Measurements from ENCODE around the gene C15orf62. TPM values are rescaled to one million over a fixed set of nuclear protein-coding genes. Genes with fewer than 3 reads are reported as not detected.

C15orf62 gene
- total RNA-seq, 1 donor from 2014 or later: not detected

GRCh38 chr15:40775740-40776536 is 6.2 kb downstream of the C15orf62 start:
- H3K9ac ChIP-seq (ENCODE audit: low read depth in 1 of 3, low read length in 3 of 3): no peak overlapping the region
- H3K36me3 ChIP-seq (ENCODE audit: control insufficient read depth in 3 of 3, insufficient read depth in 3 of 3, low read length in 3 of 3): peaks cover 67 to 70% (median 68%) of the 10 kb centered on the region in 3 donors

GRCh38 chr15:40776537-40777141 is 6.9 kb downstream of the C15orf62 start:
- peaks cover 4 to 10% (median 9%) of the 10 kb centered on the region in 3 donors for H3K4me1 ChIP-seq (ENCODE audit: control insufficient read depth in 3 of 3, insufficient read depth in 3 of 3, low read length in 3 of 3)
- H3K36me3 ChIP-seq (ENCODE audit: control insufficient read depth in 3 of 3, insufficient read depth in 3 of 3, low read length in 3 of 3): peaks cover 63 to 66% (median 64%) of the 10 kb centered on the region in 3 donors
- H3K4me3 ChIP-seq (ENCODE audit: low read length in 3 of 3): no peak overlapping the region
- H3K9ac ChIP-seq (ENCODE audit: low read depth in 1 of 3, low read length in 3 of 3): no peak overlapping the region
- no peaks in the 10 kb centered on the region for H3K9me3 ChIP-seq (ENCODE audit: control insufficient read depth in 3 of 3, low read length in 3 of 3)
- H3K27me3 ChIP-seq (ENCODE audit: control insufficient read depth in 3 of 3, insufficient read depth in 3 of 3, low read length in 3 of 3): no peaks in the 10 kb centered on the region
- peak overlapping the region; percentile 21 for H3K27ac ChIP-seq (ENCODE audit: low read depth, low read length)

More at GRCh38 chr15:40775740-40776536, 6.2 kb downstream of the C15orf62 start:
- H3K27ac ChIP-seq (ENCODE audit: low read depth, low read length): no peak overlapping the region
- no peaks in the 10 kb centered on the region for H3K27me3 ChIP-seq (ENCODE audit: control insufficient read depth in 3 of 3, insufficient read depth in 3 of 3, low read length in 3 of 3)
- no peak overlapping the region for H3K4me3 ChIP-seq (ENCODE audit: low read length in 3 of 3)
- no peaks in the 10 kb centered on the region for H3K9me3 ChIP-seq (ENCODE audit: control insufficient read depth in 3 of 3, low read length in 3 of 3)
- H3K4me1 ChIP-seq (ENCODE audit: control insufficient read depth in 3 of 3, insufficient read depth in 3 of 3, low read length in 3 of 3): peaks cover 4 to 10% (median 9%) of the 10 kb centered on the region in 3 donors

GRCh38 chr15:40782609-40783227 is 12.9 kb downstream of the C15orf62 start:
- no peak overlapping the region for H3K27ac ChIP-seq (ENCODE audit: low read depth, low read length)
- H3K4me1 ChIP-seq (ENCODE audit: control insufficient read depth in 3 of 3, insufficient read depth in 3 of 3, low read length in 3 of 3): peaks cover 0 to 10% (median under 1%) of the 10 kb centered on the region in 3 donors
- peaks cover 15 to 19% (median 17%) of the 10 kb centered on the region in 3 donors for H3K36me3 ChIP-seq (ENCODE audit: control insufficient read depth in 3 of 3, insufficient read depth in 3 of 3, low read length in 3 of 3)
- no peaks in the 10 kb centered on the region for H3K27me3 ChIP-seq (ENCODE audit: control insufficient read depth in 3 of 3, insufficient read depth in 3 of 3, low read length in 3 of 3)
- H3K9me3 ChIP-seq (ENCODE audit: control insufficient read depth in 3 of 3, low read length in 3 of 3): no peaks in the 10 kb centered on the region
- no peak overlapping the region for H3K4me3 ChIP-seq (ENCODE audit: low read length in 3 of 3)
- no peak overlapping the region for H3K9ac ChIP-seq (ENCODE audit: low read depth in 1 of 3, low read length in 3 of 3)

- Histone ChIP-seq H3K27me3 (ENCODE audit: control insufficient read depth in 3 of 3, insufficient read depth in 3 of 3, low read length in 3 of 3) (no peaks in the 10 kb centered on the region), H3K27ac (ENCODE audit: low read depth, low read length) (no peak overlapping the region), H3K9ac (ENCODE audit: low read depth in 1 of 3, low read length in 3 of 3) (no peak overlapping the region), H3K4me3 (ENCODE audit: low read length in 3 of 3) (no peak overlapping the region), H3K9me3 (ENCODE audit: control insufficient read depth in 3 of 3, low read length in 3 of 3) (no peaks in the 10 kb centered on the region), H3K4me1 (ENCODE audit: control insufficient read depth in 3 of 3, insufficient read depth in 3 of 3, low read length in 3 of 3) (peaks cover 4 to 11% (median 10%) of the 10 kb centered on the region in 3 donors), H3K36me3 (ENCODE audit: control insufficient read depth in 3 of 3, insufficient read depth in 3 of 3, low read length in 3 of 3) (peaks cover 0 to under 1% (median 0%) of the 10 kb centered on the region in 3 donors)
Observed at GRCh38 chr15:40785164-40785563, 15.4 kb downstream of the C15orf62 start.

- H3K36me3 ChIP-seq (ENCODE audit: control insufficient read depth in 3 of 3, insufficient read depth in 3 of 3, low read length in 3 of 3): no peaks in the 10 kb centered on the region
- H3K27me3 ChIP-seq (ENCODE audit: control insufficient read depth in 3 of 3, insufficient read depth in 3 of 3, low read length in 3 of 3): no peaks in the 10 kb centered on the region
- no peak overlapping the region for H3K4me3 ChIP-seq (ENCODE audit: low read length in 3 of 3)
- peak overlapping the region in 1 of 3 donors; percentile 6 for H3K9ac ChIP-seq (ENCODE audit: low read depth in 1 of 3, low read length in 3 of 3)
- no peaks in the 10 kb centered on the region for H3K9me3 ChIP-seq (ENCODE audit: control insufficient read depth in 3 of 3, low read length in 3 of 3)
- peaks cover 4 to 11% (median 10%) of the 10 kb centered on the region in 3 donors for H3K4me1 ChIP-seq (ENCODE audit: control insufficient read depth in 3 of 3, insufficient read depth in 3 of 3, low read length in 3 of 3)
- H3K27ac ChIP-seq (ENCODE audit: low read depth, low read length): no peak overlapping the region
Observed at GRCh38 chr15:40785814-40786213, 16.0 kb downstream of the C15orf62 start.

- Histone ChIP-seq H3K36me3 (ENCODE audit: control insufficient read depth in 3 of 3, insufficient read depth in 3 of 3, low read length in 3 of 3) (peaks cover 0 to 4% (median 3%) of the 10 kb centered on the region in 3 donors), H3K9ac (ENCODE audit: low read depth in 1 of 3, low read length in 3 of 3) (no peak overlapping the region), H3K27ac (ENCODE audit: low read depth, low read length) (no peak overlapping the region), H3K4me3 (ENCODE audit: low read length in 3 of 3) (no peak overlapping the region), H3K4me1 (ENCODE audit: control insufficient read depth in 3 of 3, insufficient read depth in 3 of 3, low read length in 3 of 3) (peaks cover 4 to 11% (median 10%) of the 10 kb centered on the region in 3 donors), H3K27me3 (ENCODE audit: control insufficient read depth in 3 of 3, insufficient read depth in 3 of 3, low read length in 3 of 3) (no peaks in the 10 kb centered on the region), H3K9me3 (ENCODE audit: control insufficient read depth in 3 of 3, low read length in 3 of 3) (no peaks in the 10 kb centered on the region)
Observed at GRCh38 chr15:40787344-40787841, 17.6 kb downstream of the C15orf62 start.

GRCh38 chr15:40787991-40788390 is 18.2 kb downstream of the C15orf62 start:
- no peak overlapping the region for H3K4me3 ChIP-seq (ENCODE audit: low read length in 3 of 3)
- peaks cover 4 to 11% (median 10%) of the 10 kb centered on the region in 3 donors for H3K4me1 ChIP-seq (ENCODE audit: control insufficient read depth in 3 of 3, insufficient read depth in 3 of 3, low read length in 3 of 3)
- no peak overlapping the region for H3K27ac ChIP-seq (ENCODE audit: low read depth, low read length)
- no peak overlapping the region for H3K9ac ChIP-seq (ENCODE audit: low read depth in 1 of 3, low read length in 3 of 3)
- H3K27me3 ChIP-seq (ENCODE audit: control insufficient read depth in 3 of 3, insufficient read depth in 3 of 3, low read length in 3 of 3): no peaks in the 10 kb centered on the region
- peaks cover 0 to 6% (median 3%) of the 10 kb centered on the region in 3 donors for H3K36me3 ChIP-seq (ENCODE audit: control insufficient read depth in 3 of 3, insufficient read depth in 3 of 3, low read length in 3 of 3)
- H3K9me3 ChIP-seq (ENCODE audit: control insufficient read depth in 3 of 3, low read length in 3 of 3): no peaks in the 10 kb centered on the region

GRCh38 chr15:40789119-40789518 is 19.3 kb downstream of the C15orf62 start:
- Histone ChIP-seq H3K27ac (ENCODE audit: low read depth, low read length) (no peak overlapping the region), H3K9ac (ENCODE audit: low read depth in 1 of 3, low read length in 3 of 3) (peak overlapping the region in 1 of 3 donors; percentile 25)

GRCh38 chr15:40789999-40790398 is 20.2 kb downstream of the C15orf62 start:
- Histone ChIP-seq H3K4me3 (ENCODE audit: low read length in 3 of 3) (no peak overlapping the region), H3K9ac (ENCODE audit: low read depth in 1 of 3, low read length in 3 of 3) (no peak overlapping the region), H3K9me3 (ENCODE audit: control insufficient read depth in 3 of 3, low read length in 3 of 3) (no peaks in the 10 kb centered on the region), H3K27ac (ENCODE audit: low read depth, low read length) (no peak overlapping the region), H3K27me3 (ENCODE audit: control insufficient read depth in 3 of 3, insufficient read depth in 3 of 3, low read length in 3 of 3) (no peaks in the 10 kb centered on the region), H3K4me1 (ENCODE audit: control insufficient read depth in 3 of 3, insufficient read depth in 3 of 3, low read length in 3 of 3) (peaks cover 6 to 16% (median 10%) of the 10 kb centered on the region in 3 donors), H3K36me3 (ENCODE audit: control insufficient read depth in 3 of 3, insufficient read depth in 3 of 3, low read length in 3 of 3) (peaks cover 0 to 6% (median 3%) of the 10 kb centered on the region in 3 donors)

More at GRCh38 chr15:40789119-40789518, 19.3 kb downstream of the C15orf62 start:
- Histone ChIP-seq H3K27me3 (ENCODE audit: control insufficient read depth in 3 of 3, insufficient read depth in 3 of 3, low read length in 3 of 3) (no peaks in the 10 kb centered on the region), H3K9me3 (ENCODE audit: control insufficient read depth in 3 of 3, low read length in 3 of 3) (no peaks in the 10 kb centered on the region), H3K36me3 (ENCODE audit: control insufficient read depth in 3 of 3, insufficient read depth in 3 of 3, low read length in 3 of 3) (peaks cover 0 to 6% (median 3%) of the 10 kb centered on the region in 3 donors), H3K4me3 (ENCODE audit: low read length in 3 of 3) (no peak overlapping the region), H3K4me1 (ENCODE audit: control insufficient read depth in 3 of 3, insufficient read depth in 3 of 3, low read length in 3 of 3) (peaks cover 6 to 16% (median 10%) of the 10 kb centered on the region in 3 donors)
